B cell (primary cell): ENCODE measurements around the gene TMEM214.

Experiments
- EZH2 ChIP-seq: IDR thresholded peaks from 2 replicates; pipeline ENCODE4 v1.6.1; 2012; ENCODE audit warnings: borderline replicate concordance, low read depth, mild to moderate bottlenecking, moderate library complexity, low read length; ENCODE audit not compliant: insufficient read depth, poor library complexity, severe bottlenecking
- TF ChIP-seq, protein P1 (sequence below): fragments of 200-600 bp; IDR thresholded peaks from one replicate; pipeline ENCODE4 v1.8.0; 2022; ENCODE audit warnings: antibody characterized with exemption, mild to moderate bottlenecking

DNA sequence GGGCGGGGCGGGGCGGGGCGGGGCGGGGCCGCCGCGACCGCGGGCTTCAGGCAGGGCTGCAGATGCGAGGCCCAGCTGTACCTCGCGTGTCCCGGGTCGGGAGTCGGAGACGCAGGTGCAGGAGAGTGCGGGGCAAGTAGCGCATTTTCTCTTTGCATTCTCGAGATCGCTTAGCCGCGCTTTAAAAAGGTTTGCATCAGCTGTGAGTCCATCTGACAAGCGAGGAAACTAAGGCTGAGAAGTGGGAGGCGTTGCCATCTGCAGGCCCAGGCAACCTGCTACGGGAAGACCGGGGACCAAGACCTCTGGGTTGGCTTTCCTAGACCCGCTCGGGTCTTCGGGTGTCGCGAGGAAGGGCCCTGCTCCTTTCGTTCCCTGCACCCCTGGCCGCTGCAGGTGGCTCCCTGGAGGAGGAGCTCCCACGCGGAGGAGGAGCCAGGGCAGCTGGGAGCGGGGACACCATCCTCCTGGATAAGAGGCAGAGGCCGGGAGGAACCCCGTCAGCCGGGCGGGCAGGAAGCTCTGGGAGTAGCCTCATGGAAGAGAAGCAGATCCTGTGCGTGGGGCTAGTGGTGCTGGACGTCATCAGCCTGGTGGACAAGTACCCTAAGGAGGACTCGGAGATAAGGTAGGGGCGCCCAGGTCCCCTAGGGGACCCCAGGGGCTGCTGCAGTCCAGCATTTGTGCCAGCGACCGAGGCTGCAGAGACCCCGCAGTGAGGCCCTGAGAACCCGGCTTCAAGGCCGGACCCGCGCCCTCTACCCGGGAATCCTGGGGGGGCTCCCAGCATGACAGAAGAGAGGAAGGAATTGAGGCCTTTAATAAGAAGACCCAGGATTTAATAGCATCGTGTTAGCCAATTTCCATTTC lies 54.2 kb downstream of the TMEM214 start, which contains the start of gene KHK:
- no peak for TF ChIP-seq EZH2
- TF ChIP-seq, protein P1, sequence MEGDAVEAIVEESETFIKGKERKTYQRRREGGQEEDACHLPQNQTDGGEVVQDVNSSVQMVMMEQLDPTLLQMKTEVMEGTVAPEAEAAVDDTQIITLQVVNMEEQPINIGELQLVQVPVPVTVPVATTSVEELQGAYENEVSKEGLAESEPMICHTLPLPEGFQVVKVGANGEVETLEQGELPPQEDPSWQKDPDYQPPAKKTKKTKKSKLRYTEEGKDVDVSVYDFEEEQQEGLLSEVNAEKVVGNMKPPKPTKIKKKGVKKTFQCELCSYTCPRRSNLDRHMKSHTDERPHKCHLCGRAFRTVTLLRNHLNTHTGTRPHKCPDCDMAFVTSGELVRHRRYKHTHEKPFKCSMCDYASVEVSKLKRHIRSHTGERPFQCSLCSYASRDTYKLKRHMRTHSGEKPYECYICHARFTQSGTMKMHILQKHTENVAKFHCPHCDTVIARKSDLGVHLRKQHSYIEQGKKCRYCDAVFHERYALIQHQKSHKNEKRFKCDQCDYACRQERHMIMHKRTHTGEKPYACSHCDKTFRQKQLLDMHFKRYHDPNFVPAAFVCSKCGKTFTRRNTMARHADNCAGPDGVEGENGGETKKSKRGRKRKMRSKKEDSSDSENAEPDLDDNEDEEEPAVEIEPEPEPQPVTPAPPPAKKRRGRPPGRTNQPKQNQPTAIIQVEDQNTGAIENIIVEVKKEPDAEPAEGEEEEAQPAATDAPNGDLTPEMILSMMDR: peak; percentile 66
